ENCODE data around the gene PTPN1.
"Not testable (repeated sequence)": the region's sequence is repeated elsewhere in the genome, so short reads cannot be mapped to it uniquely, and the experiment has no call there.

PTPN1 gene

DNA sequence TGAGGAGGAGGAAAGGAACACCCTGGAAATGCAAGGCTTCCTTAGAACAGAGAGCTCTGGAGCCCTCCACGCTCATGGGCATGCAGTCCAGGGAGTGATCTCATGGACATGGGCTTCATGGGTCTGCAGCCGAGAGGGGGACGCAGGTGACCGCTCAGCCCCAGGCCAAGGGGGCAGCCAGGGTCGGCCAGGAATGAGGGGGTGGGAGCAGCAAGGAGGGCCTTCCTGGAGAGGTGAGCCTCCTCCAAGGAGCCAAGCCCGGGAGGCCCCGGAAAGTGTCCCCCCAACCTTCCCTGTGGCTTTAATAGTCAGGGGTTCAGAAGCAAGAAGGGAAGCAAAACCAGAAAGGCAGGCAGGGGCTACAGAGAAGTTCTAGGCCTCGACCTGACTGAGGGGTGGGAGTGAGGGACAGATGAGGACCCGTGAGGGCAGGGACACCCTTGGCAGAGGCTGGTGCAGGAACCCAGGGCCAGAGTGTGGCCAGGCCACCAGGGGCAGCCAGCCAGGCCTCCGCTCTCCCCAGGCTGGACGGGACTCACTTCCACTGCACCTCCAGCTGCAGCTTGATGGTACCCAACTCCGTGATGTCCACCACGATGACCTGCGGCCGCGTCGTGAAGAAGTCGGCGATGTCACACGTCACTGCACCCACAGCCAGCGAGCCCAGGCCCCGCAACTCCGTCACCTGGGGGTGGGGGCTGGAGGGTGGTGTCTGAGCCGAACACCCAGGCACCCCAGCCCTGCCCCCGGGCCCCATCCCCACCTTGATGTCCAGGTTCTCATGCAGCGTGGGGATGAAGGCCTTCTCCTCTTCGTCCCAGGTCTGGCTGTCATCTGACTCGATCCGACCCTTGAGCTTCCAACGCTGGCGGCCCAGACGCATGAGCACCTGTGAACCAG is 97.9 kb downstream of the PTPN1 start:
- Mint-ChIP-seq H3K9me3 (no peaks in the 10 kb centered on the region), H3K4me1 (ENCODE audit: low read depth) (no peaks in the 10 kb centered on the region), H3K27me3 (ENCODE audit: low read depth) (no peaks in the 10 kb centered on the region), H3K27ac (no peak overlapping the region), H3K36me3 (ENCODE audit: low read depth) (no peaks in the 10 kb centered on the region), H3K4me3 (no peak overlapping the region)

DNA sequence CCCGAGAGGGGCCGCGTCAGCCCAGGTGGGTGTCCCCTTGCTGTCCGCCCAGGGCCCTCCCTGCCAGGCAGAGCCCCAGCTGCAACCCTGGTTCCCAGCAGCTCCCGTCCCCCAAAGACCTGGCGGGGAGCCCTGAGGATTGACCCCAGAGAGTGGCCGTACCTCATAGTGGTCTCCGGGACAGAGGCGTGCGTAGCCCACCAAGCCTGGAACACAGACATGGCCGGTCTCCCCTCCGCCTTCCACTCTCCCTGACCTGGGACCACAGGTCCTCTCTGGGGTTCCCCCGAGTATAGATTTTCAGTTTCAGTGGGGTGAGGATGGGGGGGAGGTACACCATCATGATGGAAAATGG is 98.5 kb downstream of the PTPN1 start:
- H3K4me1 Mint-ChIP-seq (ENCODE audit: low read depth), result no peaks in the 10 kb centered on the region
- H3K27me3 Mint-ChIP-seq (ENCODE audit: low read depth), result no peaks in the 10 kb centered on the region
- no peaks in the 10 kb centered on the region for H3K9me3 Mint-ChIP-seq
- no peak overlapping the region for H3K4me3 Mint-ChIP-seq
- H3K27ac Mint-ChIP-seq, result no peak overlapping the region
- no peaks in the 10 kb centered on the region for H3K36me3 Mint-ChIP-seq (ENCODE audit: low read depth)

DNA sequence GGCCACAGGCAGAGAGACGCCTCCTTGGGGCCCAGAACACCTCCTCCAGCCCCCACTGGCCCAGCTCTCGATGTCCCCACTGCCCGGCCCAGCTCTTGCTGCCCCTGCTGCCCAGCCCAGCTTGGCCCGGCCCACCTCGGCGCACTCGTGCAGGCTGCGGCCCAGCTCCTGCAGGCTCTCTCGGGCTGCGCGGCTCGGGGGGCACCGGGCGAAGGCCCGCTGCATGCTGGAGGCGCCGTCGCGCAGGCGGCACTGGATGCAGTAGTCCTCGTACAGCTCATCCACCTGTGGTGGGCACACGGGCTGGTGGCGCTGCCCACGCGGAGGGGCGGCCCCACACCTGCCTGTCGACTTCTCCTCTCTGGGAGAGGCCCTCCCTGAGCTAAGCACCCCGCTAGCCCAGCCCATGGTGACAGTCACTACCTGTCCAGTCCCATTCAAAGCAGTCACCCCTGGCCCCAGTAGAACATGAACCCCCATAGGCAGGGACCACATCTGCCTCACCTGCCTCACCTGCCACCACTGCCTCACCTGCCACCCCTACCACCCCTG is 99.3 kb downstream of the PTPN1 start:
- H3K4me1 Mint-ChIP-seq (ENCODE audit: low read depth), result no peaks in the 10 kb centered on the region
- no peaks in the 10 kb centered on the region for H3K36me3 Mint-ChIP-seq (ENCODE audit: low read depth)
- no peak overlapping the region for H3K27ac Mint-ChIP-seq
- H3K9me3 Mint-ChIP-seq, result no peaks in the 10 kb centered on the region
- no peak overlapping the region for H3K4me3 Mint-ChIP-seq
- no peaks in the 10 kb centered on the region for H3K27me3 Mint-ChIP-seq (ENCODE audit: low read depth)

- H3K27ac Mint-ChIP-seq, result no peak overlapping the region
- no peaks in the 10 kb centered on the region for H3K4me1 Mint-ChIP-seq (ENCODE audit: low read depth)
- no peaks in the 10 kb centered on the region for H3K9me3 Mint-ChIP-seq
- no peaks in the 10 kb centered on the region for H3K27me3 Mint-ChIP-seq (ENCODE audit: low read depth)
- no peak overlapping the region for H3K4me3 Mint-ChIP-seq
- H3K36me3 Mint-ChIP-seq (ENCODE audit: low read depth), result no peaks in the 10 kb centered on the region
Observed at GRCh38 chr20:50610212-50610718, 100.1 kb downstream of the PTPN1 start.

GRCh38 chr20:50611128-50611810 is 101.1 kb downstream of the PTPN1 start:
- Mint-ChIP-seq H3K4me1 (ENCODE audit: low read depth) (no peaks in the 10 kb centered on the region), H3K9me3 (no peaks in the 10 kb centered on the region), H3K36me3 (ENCODE audit: low read depth) (no peaks in the 10 kb centered on the region), H3K27ac (no peak overlapping the region), H3K27me3 (ENCODE audit: low read depth) (no peaks in the 10 kb centered on the region), H3K4me3 (no peak overlapping the region)

GRCh38 chr20:50613438-50614169 is 103.4 kb downstream of the PTPN1 start:
- H3K27ac Mint-ChIP-seq, result no peak overlapping the region
- H3K4me1 Mint-ChIP-seq (ENCODE audit: low read depth), result no peaks in the 10 kb centered on the region
- H3K36me3 Mint-ChIP-seq (ENCODE audit: low read depth), result no peaks in the 10 kb centered on the region
- no peaks in the 10 kb centered on the region for H3K9me3 Mint-ChIP-seq
- H3K27me3 Mint-ChIP-seq (ENCODE audit: low read depth), result no peaks in the 10 kb centered on the region
- H3K4me3 Mint-ChIP-seq, result no peak overlapping the region

DNA sequence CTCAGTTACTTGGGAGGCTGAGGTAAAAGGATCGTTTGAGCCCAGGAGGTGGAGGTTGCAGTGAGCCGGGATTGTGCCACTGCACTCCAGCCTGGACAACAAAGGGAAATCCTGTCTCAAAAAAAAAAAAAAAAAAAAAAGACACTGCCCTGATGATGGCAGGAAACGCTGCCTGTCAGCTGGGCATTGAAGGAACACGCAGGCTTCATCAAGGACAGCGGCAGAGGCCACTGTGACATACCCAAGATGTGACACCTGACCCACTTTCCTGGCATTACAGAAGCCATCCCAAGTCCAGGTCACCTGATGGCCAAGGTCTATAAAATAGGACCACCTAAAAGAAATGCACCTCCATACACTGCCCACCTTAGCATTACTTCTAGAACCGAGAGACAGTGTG is 105.2 kb downstream of the PTPN1 start:
- Mint-ChIP-seq H3K4me1 (ENCODE audit: low read depth) (no peaks in the 10 kb centered on the region), H3K9me3 (no peaks in the 10 kb centered on the region)

GRCh38 chr20:50617022-50617421 is 106.8 kb downstream of the PTPN1 start:
- Mint-ChIP-seq H3K4me1 (ENCODE audit: low read depth) (no peaks in the 10 kb centered on the region), H3K36me3 (ENCODE audit: low read depth) (no peaks in the 10 kb centered on the region), H3K4me3 (no peak overlapping the region), H3K9me3 (peaks cover 10% of the 10 kb centered on the region), H3K27me3 (ENCODE audit: low read depth) (no peaks in the 10 kb centered on the region), H3K27ac (no peak overlapping the region)

More for the DNA sequence above, 105.2 kb downstream of the PTPN1 start:
- Mint-ChIP-seq H3K4me3 (no peak overlapping the region), H3K27ac (no peak overlapping the region), H3K27me3 (ENCODE audit: low read depth) (no peaks in the 10 kb centered on the region), H3K36me3 (ENCODE audit: low read depth) (no peaks in the 10 kb centered on the region)

DNA sequence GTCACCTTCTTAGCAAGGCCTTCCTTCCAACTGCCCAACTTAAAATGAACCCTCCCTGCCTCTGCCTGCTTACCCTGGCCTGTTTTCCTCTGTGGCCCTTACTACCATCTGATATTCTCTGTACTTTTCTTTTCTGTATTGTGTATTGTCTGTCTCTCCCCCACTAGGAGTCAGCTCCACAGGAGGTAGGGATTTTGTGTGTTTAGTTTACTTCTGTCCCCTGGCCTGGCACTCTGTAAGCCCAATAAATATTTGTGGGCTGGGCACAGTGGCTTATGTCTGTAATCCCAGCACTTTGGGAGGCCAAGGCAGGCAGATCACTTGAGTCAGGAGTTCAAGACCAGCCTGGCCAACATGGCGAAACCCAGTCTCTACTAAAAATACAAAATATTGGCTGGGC is 108.4 kb downstream of the PTPN1 start:
- Mint-ChIP-seq H3K4me1 (ENCODE audit: low read depth) (no peaks in the 10 kb centered on the region), H3K4me3 (no peak overlapping the region), H3K27me3 (ENCODE audit: low read depth) (no peaks in the 10 kb centered on the region), H3K9me3 (peaks cover 10% of the 10 kb centered on the region), H3K27ac (no peak overlapping the region), H3K36me3 (ENCODE audit: low read depth) (no peaks in the 10 kb centered on the region)

GRCh38 chr20:50620459-50620858 is 110.3 kb downstream of the PTPN1 start:
- not testable (repeated sequence) for H3K4me3 Mint-ChIP-seq; H3K36me3 Mint-ChIP-seq (ENCODE audit: low read depth); H3K27me3 Mint-ChIP-seq (ENCODE audit: low read depth); H3K4me1 Mint-ChIP-seq (ENCODE audit: low read depth); H3K27ac Mint-ChIP-seq; H3K9me3 Mint-ChIP-seq

DNA sequence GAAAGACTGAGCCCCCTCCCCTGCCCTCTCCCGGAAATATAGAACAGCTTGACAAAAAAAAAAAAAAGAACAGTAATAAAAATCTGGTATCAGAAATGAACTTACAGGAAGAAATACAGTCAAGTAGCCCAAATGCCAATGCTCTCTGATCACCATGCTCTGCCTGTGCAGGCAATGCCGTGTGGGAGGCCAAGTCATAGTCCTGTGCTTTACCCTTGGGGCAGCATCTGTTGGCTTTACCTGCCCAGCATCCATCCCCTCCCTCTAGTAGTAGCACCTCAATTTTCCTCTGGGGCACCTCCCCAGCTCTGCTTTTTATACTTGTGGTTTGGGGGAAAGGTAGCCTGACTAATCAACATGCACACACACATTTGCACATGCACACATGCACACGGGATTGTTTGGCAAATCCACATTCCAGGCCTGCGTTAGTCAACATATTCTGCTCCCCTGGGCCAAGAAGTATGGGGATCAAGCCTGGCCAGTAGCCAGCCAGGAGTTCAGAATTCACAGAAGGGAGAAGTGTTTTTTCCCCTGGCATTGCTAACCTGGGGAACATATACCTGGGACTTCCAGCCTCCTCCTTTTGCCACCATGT is 111.0 kb downstream of the PTPN1 start:
- Mint-ChIP-seq H3K4me1 (ENCODE audit: low read depth) (no peaks in the 10 kb centered on the region), H3K9me3 (peaks cover 10% of the 10 kb centered on the region), H3K4me3 (no peak overlapping the region), H3K27me3 (ENCODE audit: low read depth) (no peaks in the 10 kb centered on the region), H3K36me3 (ENCODE audit: low read depth) (no peaks in the 10 kb centered on the region), H3K27ac (no peak overlapping the region)

DNA sequence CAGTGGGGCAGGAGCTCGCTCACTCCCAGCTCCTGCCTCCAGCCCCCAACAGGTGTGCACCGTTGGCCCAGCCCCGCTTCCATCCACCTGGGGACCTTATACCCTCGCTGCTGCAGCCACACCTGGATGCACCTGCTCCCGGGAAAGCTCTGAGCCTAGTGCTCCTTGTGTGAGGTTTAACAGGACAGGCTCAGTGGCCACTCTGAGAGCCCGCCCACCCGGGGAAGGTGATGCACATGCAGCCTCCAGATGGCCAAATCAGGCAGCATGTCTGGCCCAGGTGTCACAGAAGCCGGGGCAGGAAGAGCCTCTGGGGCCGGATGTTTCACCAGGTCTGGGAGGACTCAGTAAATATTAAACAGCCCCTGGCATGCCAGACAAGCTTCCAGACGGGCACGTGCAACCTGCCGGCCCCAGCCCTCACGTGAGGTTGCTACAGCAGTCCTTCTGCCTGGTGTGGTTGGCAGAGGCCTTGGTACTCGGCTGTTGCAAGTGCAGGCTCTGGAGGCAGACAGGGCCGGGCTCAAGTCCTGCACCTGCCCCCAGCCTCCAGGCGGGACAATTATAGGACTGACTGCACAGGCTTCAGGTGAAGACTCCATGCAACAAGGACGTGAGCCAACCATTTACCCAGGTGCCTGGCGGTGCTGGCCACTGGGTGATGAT is 114.3 kb downstream of the PTPN1 start:
- H3K36me3 Mint-ChIP-seq (ENCODE audit: low read depth), result no peaks in the 10 kb centered on the region
- no peak overlapping the region for H3K27ac Mint-ChIP-seq
- no peaks in the 10 kb centered on the region for H3K27me3 Mint-ChIP-seq (ENCODE audit: low read depth)
- H3K9me3 Mint-ChIP-seq, result peaks cover 10% of the 10 kb centered on the region
- H3K4me1 Mint-ChIP-seq (ENCODE audit: low read depth), result no peaks in the 10 kb centered on the region
- no peak overlapping the region for H3K4me3 Mint-ChIP-seq

DNA sequence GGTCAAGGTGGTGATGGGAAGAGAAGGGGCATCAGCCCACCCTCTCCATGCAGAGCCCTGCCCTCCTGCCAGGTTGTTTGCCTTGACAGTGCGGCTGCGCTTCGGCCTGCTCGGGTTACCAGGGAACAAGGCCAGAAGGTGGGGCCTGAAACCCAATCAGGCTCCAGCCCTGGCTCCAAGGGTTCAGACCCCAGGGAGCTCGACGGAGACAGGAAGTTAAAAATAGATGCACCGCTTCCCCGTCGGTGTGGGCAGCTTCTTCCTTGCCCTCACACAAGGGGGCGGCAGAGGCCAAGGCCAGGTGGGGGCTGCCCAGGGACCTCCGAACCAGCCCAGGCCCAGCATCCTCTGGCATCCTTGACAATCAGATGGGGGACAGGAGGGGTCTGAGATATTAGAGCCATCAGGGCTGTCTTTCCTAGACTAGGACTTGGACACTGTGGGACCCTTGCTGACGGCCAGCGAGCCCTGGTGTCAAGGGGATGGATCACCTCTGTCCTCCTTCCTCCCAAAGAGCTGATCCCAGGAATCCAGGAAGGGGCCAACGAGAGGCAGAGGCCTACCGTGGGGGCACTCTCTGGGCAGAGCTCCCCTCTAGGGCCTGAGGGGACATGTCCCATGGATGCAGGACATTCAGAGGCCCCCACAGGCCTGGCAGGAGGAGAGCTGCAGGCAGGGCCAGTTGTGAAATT is 115.9 kb downstream of the PTPN1 start:
- Mint-ChIP-seq H3K4me3 (no peak overlapping the region), H3K27me3 (ENCODE audit: low read depth) (no peaks in the 10 kb centered on the region), H3K9me3 (peaks cover 3% of the 10 kb centered on the region), H3K36me3 (ENCODE audit: low read depth) (no peaks in the 10 kb centered on the region), H3K4me1 (ENCODE audit: low read depth) (no peaks in the 10 kb centered on the region), H3K27ac (no peak overlapping the region)

Measured in T-helper 1 cell treated with Interleukin-12 subunit alpha and Interleukin-12 subunit beta and Interleukin-4 antibody, amounts not matched to agents 30 μg/mL and 1 μg/mL, for 36 hours (primary cell).